ENCODE measurements around the gene TARDBP. TPM values are rescaled to one million over a fixed set of nuclear protein-coding genes. Genes with fewer than 3 reads are reported as not detected.
"Not testable (repeated sequence)": the region's sequence is repeated elsewhere in the genome, so short reads cannot be mapped to it uniquely, and the experiment has no call there.

Gene TARDBP
- total RNA-seq, 1 experiment from 2014 or later: 155 TPM

GRCh38 chr1:11072216-11072917, 59.9 kb downstream of the TARDBP start:
- CTCF ChIA-PET: no interaction called here
- no peak overlapping the region for H3K27ac ChIP-seq (ENCODE audit: low read depth, low read length)
- no peak overlapping the region for H2AFZ ChIP-seq (ENCODE audit: low read depth, low read length, poor library complexity, severe bottlenecking)
- no peaks in the 10 kb centered on the region for H3K27me3 ChIP-seq (ENCODE audit: insufficient read depth, low read length)
- no peak overlapping the region for H3K4me3 ChIP-seq (replicated peaks in 1 of 2; ENCODE audit: low read depth in 1 of 2, low read length in 2 of 2)
- H3K9ac ChIP-seq (ENCODE audit: low read length): no peak overlapping the region
- BruUV-seq (replicated peaks): no TSS peak
- no peak for DNase-seq (ENCODE audit: low read depth, low spot score)
- no peak for ATAC-seq
- intact Hi-C loops (cut with micrococcal nuclease): no loop called here
- no peak for TF ChIP-seq MAX (IDR thresholded peaks at IDR 0.05)
- no peak for TF ChIP-seq SP1 (IDR thresholded peaks at IDR 0.05; ENCODE audit: low read depth)
- TF ChIP-seq ATF3 (IDR thresholded peaks at IDR 0.05): no peak
- H3K9me3 ChIP-seq (ENCODE audit: control insufficient read depth in 1 of 2, insufficient read depth in 1 of 2, low read depth in 1 of 2, low read length in 2 of 2): no peaks in the 10 kb centered on the region
- no peak overlapping the region for H3K4me2 ChIP-seq (ENCODE audit: low read length)
- POLR2A ChIA-PET: interaction anchor here (1.4 kb wide), 1 partner anchor 27 kb away, joined by 3 read pairs; the partner anchor contains the start of gene EXOSC10
- no peaks in the 10 kb centered on the region for H4K20me1 ChIP-seq (ENCODE audit: insufficient read depth)
- H3K9me2 ChIP-seq (ENCODE audit: insufficient read depth): no peaks in the 10 kb centered on the region
- H3K36me3 ChIP-seq (ENCODE audit: control insufficient read depth in 1 of 2, insufficient read depth in 2 of 2, low read length in 2 of 2): peaks cover 66 to 83% of the 10 kb centered on the region in 2 experiments
- RAD21 ChIA-PET (ENCODE audit: low non-redundant PET in 1 of 2, low total read pairs in 2 of 2, uncharacterized antibody in 2 of 2, unreplicated experiment in 2 of 2): no interaction called here
- H3K4me1 ChIP-seq (ENCODE audit: control insufficient read depth in 1 of 2, insufficient read depth in 2 of 2, low read length in 2 of 2): no peaks in the 10 kb centered on the region
- H3K79me2 ChIP-seq (ENCODE audit: insufficient read depth, low read length): no peaks in the 10 kb centered on the region

DNA sequence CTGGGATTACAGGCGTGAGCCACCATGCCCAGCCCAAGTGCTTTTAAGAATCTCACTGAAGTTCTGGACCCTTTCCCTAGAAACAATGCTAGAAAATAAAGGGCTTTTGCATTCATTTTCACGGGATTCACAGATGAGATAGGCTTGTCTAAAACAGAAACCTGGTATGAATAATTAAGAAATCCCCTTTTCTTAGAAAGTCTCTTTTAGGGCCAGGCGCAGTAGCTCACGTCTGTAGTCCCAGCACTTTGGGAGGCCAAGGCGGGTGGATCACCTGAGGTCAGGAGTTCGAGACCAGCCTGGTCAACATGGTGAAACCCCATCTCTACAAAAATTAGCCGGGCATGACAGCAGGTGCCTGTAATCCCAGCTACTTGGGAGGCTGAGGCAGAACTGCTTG, 60.9 kb downstream of the TARDBP start:
- H3K79me2 ChIP-seq (ENCODE audit: insufficient read depth, low read length); H3K9ac ChIP-seq (ENCODE audit: low read length); H3K9me2 ChIP-seq (ENCODE audit: insufficient read depth); H3K27ac ChIP-seq (ENCODE audit: low read depth, low read length); ATAC-seq; H4K20me1 ChIP-seq (ENCODE audit: insufficient read depth); CTCF ChIA-PET; intact Hi-C loops (cut with micrococcal nuclease); H3K27me3 ChIP-seq (ENCODE audit: insufficient read depth, low read length); POLR2A ChIA-PET; H2AFZ ChIP-seq (ENCODE audit: low read depth, low read length, poor library complexity, severe bottlenecking); RAD21 ChIA-PET (ENCODE audit: low non-redundant PET in 1 of 2, low total read pairs in 2 of 2, uncharacterized antibody in 2 of 2, unreplicated experiment in 2 of 2); BruUV-seq (replicated peaks); H3K9me3 ChIP-seq (ENCODE audit: control insufficient read depth in 1 of 2, insufficient read depth in 1 of 2, low read depth in 1 of 2, low read length in 2 of 2); H3K4me1 ChIP-seq (ENCODE audit: control insufficient read depth in 1 of 2, insufficient read depth in 2 of 2, low read length in 2 of 2); H3K4me3 ChIP-seq (replicated peaks in 1 of 2; ENCODE audit: low read depth in 1 of 2, low read length in 2 of 2); H3K4me2 ChIP-seq (ENCODE audit: low read length); DNase-seq (ENCODE audit: low read depth, low spot score): not testable (repeated sequence)
- H3K36me3 ChIP-seq (ENCODE audit: control insufficient read depth in 1 of 2, insufficient read depth in 2 of 2, low read length in 2 of 2): peaks cover 61 to 79% of the 10 kb centered on the region in 2 experiments

Other genes starting within 250 kb of the TARDBP start
- gene CASZ1, start 216.0 kb upstream of the TARDBP start, total RNA-seq (2021; ENCODE audit: unreplicated experiment): 7.7 TPM
- 0.25 TPM for gene MASP2, start 34.6 kb downstream of the TARDBP start, total RNA-seq (2021; ENCODE audit: unreplicated experiment)
- gene SRM, start 47.4 kb downstream of the TARDBP start, total RNA-seq (2021; ENCODE audit: unreplicated experiment): 150 TPM
- 80.7 TPM for gene EXOSC10, start 87.2 kb downstream of the TARDBP start, total RNA-seq (2021; ENCODE audit: unreplicated experiment)
- not detected for gene ANGPTL7, start 176.7 kb downstream of the TARDBP start, total RNA-seq (2021; ENCODE audit: unreplicated experiment)
- 42.2 TPM for gene MTOR, start 249.9 kb downstream of the TARDBP start, total RNA-seq (2021; ENCODE audit: unreplicated experiment)

All from HCT116 (cell line).